H1 (cell line): ENCODE data around the gene VDR. TPM values are rescaled to one million over a fixed set of nuclear protein-coding genes. Genes with fewer than 3 reads are reported as not detected.

Source experiments
- CTCF ChIA-PET: fragments of 300-600 bp; sonication (Branson Sonifier 250); formaldehyde crosslinking; loops from one replicate; lab custom pipeline; 2021; ENCODE audit not compliant: partially characterized antibody; lab: Charles Lee
- POLR2A ChIA-PET: fragments of 300-600 bp; sonication (Branson Sonifier 250); formaldehyde crosslinking; loops from one replicate; lab custom pipeline; 2021; ENCODE audit warnings: inconsistent platforms; ENCODE audit not compliant: partially characterized antibody; lab: Charles Lee
- DNase-seq, 2 experiments: peaks; one replicate each; pipeline versions ENCODE4 v3.0.0 to v3.0.0-alpha.2; 2010 to 2022; ENCODE audit warnings: low spot score in 2 of 2, low read depth in 1 of 2, mixed read lengths in 1 of 2
- FAIRE-seq: peaks from 2 replicates; lab custom pipeline; 2011; peaks lifted over from hg19 to GRCh38; lab: Jason Lieb, UNC
- H2AFZ ChIP-seq: 2 replicates; pipeline ENCODE4 v1.8.1; 2012; ENCODE audit warnings: low read length, inconsistent platforms
- H2AK5ac ChIP-seq: 2 replicates; pipeline ENCODE4 v1.6.1; 2013; ENCODE audit warnings: low read depth, low read length
- H2BK120ac ChIP-seq: replicated peaks from 2 replicates; pipeline ENCODE3; 2013; ENCODE audit warnings: low read depth, low read length, inconsistent platforms
- H2BK12ac ChIP-seq: 2 replicates; pipeline ENCODE4 v1.6.1; 2013; ENCODE audit warnings: low read depth, low read length
- H2BK15ac ChIP-seq: 2 replicates; pipeline ENCODE4 v1.6.1; 2013; ENCODE audit warnings: low read length
- H2BK20ac ChIP-seq: 2 replicates; pipeline ENCODE4 v1.6.1; 2013; ENCODE audit warnings: low read length
- H2BK5ac ChIP-seq: 2 replicates; pipeline ENCODE4 v1.6.1; 2013; ENCODE audit warnings: low read depth, low read length
- H3K14ac ChIP-seq: 2 replicates; pipeline ENCODE4 v1.6.1; 2013; ENCODE audit warnings: inconsistent platforms; ENCODE audit not compliant: insufficient read length
- H3K18ac ChIP-seq: 2 replicates; pipeline ENCODE4 v1.6.1; 2013; ENCODE audit warnings: low read length; ENCODE audit errors: extremely low read depth
- H3K23ac ChIP-seq: 2 replicates; pipeline ENCODE4 v1.6.1; 2013; ENCODE audit warnings: inconsistent platforms; ENCODE audit not compliant: insufficient read length
- H3K23me2 ChIP-seq: 2 replicates; pipeline ENCODE4 v1.6.1; 2013; ENCODE audit warnings: low read depth, low read length
- H3K27ac ChIP-seq: 2 replicates; pipeline ENCODE4 v1.6.1; 2011; ENCODE audit warnings: low read depth, low read length, inconsistent platforms
- H3K27me3 ChIP-seq, 4 experiments: replicated peaks in 1 of 4; 1 replicate in 1 of 4; 2 replicates in 3 of 4; pipeline versions ENCODE4 v1.6.1 to v1.8.1; 2011 to 2013; ENCODE audit warnings: low read length in 3 of 4, mild to moderate bottlenecking in 3 of 4, inconsistent platforms in 2 of 4, mixed read lengths in 2 of 4, moderate library complexity in 1 of 4; ENCODE audit not compliant: control insufficient read depth in 3 of 4, insufficient read depth in 3 of 4; ENCODE audit errors: extremely low read depth in 1 of 4
- H3K36me3 ChIP-seq, 4 experiments: 2 replicates each; pipeline versions ENCODE4 v1.6.1 to v1.8.1; 2011 to 2013; ENCODE audit warnings: mild to moderate bottlenecking in 4 of 4, low read length in 3 of 4, moderate library complexity in 2 of 4, control low read depth in 1 of 4, inconsistent platforms in 1 of 4; ENCODE audit not compliant: insufficient read depth in 4 of 4, control insufficient read depth in 2 of 4
- H3K4ac ChIP-seq: replicated peaks from 2 replicates; pipeline ENCODE3; 2013; ENCODE audit warnings: low read length, low read depth, mixed read lengths, inconsistent platforms; ENCODE audit not compliant: insufficient read length
- H3K4me1 ChIP-seq, 4 experiments: replicated peaks in 1 of 4; 1 replicate in 1 of 4; 2 replicates in 3 of 4; pipeline versions ENCODE4 v1.6.1 to v1.8.1; 2011 to 2013; ENCODE audit warnings: low read length in 3 of 4, inconsistent platforms in 2 of 4, mixed read lengths in 1 of 4; ENCODE audit not compliant: insufficient read depth in 4 of 4, control insufficient read depth in 3 of 4
- H3K4me2 ChIP-seq, 2 experiments: 2 replicates each; pipeline versions ENCODE4 v1.6.1 to v1.8.1; 2011 to 2013; ENCODE audit warnings: low read depth in 2 of 2, low read length in 2 of 2, control low read depth in 1 of 2, inconsistent platforms in 1 of 2, mild to moderate bottlenecking in 1 of 2; ENCODE audit not compliant: insufficient read depth in 1 of 2
- H3K4me3 ChIP-seq, 4 experiments: fragments of 200-600, 300-600 bp in 1 of 4; sonication (generic), shearing (Covaris generic), sonication (Bioruptor Twin) in 1 of 4; 2 replicates each; pipeline versions ENCODE4 v1.5.1 to v1.8.1; 2011 to 2016; ENCODE audit warnings: low read length in 4 of 4, low read depth in 3 of 4, control low read depth in 2 of 4, inconsistent platforms in 2 of 4, mild to moderate bottlenecking in 2 of 4, mixed read lengths in 1 of 4, moderate library complexity in 1 of 4; ENCODE audit not compliant: insufficient read depth in 2 of 4; ENCODE audit errors: extremely low read depth in 1 of 4
- H3K56ac ChIP-seq: replicated peaks from 2 replicates; pipeline ENCODE3; 2013; ENCODE audit warnings: low read depth, mild to moderate bottlenecking, mixed read lengths, low read length, inconsistent platforms; ENCODE audit not compliant: insufficient read length
- H3K79me1 ChIP-seq: 2 replicates; pipeline ENCODE4 v1.6.1; 2013; ENCODE audit warnings: low read depth, low read length, control low read depth
- H3K79me2 ChIP-seq, 2 experiments: 2 replicates each; pipeline versions ENCODE4 v1.6.1 to v1.8.1; 2012 to 2013; ENCODE audit warnings: low read length in 2 of 2, mild to moderate bottlenecking in 2 of 2, inconsistent platforms in 1 of 2; ENCODE audit not compliant: insufficient read depth in 2 of 2, control insufficient read depth in 1 of 2
- H3K9ac ChIP-seq, 4 experiments: replicated peaks in 1 of 4; 1 replicate in 1 of 4; 2 replicates in 3 of 4; pipeline versions ENCODE4 v1.6.1 to v1.8.1; 2011 to 2013; ENCODE audit warnings: low read depth in 3 of 4, low read length in 3 of 4, control low read depth in 2 of 4, mild to moderate bottlenecking in 2 of 4, moderate library complexity in 2 of 4, inconsistent platforms in 1 of 4; ENCODE audit errors: extremely low read depth in 1 of 4
- H3K9me3 ChIP-seq, 2 experiments: 2 replicates each; pipeline versions ENCODE4 v1.6.1 to v1.8.1; 2012 to 2013; ENCODE audit warnings: mild to moderate bottlenecking in 2 of 2, moderate library complexity in 2 of 2, control low read depth in 1 of 2, inconsistent platforms in 1 of 2, low read depth in 1 of 2, low read length in 1 of 2, mixed read lengths in 1 of 2; ENCODE audit not compliant: insufficient read depth in 2 of 2
- H4K20me1 ChIP-seq, 2 experiments: replicated peaks in 1 of 2; 2 replicates each; pipeline versions ENCODE3 to v1.8.1; 2011 to 2013; ENCODE audit warnings: inconsistent platforms in 2 of 2, low read length in 2 of 2, mild to moderate bottlenecking in 1 of 2; ENCODE audit not compliant: insufficient read depth in 2 of 2, control insufficient read depth in 1 of 2
- H4K5ac ChIP-seq: 2 replicates; pipeline ENCODE4 v1.6.1; 2013; ENCODE audit warnings: low read length, low read depth, mixed read lengths, inconsistent platforms; ENCODE audit not compliant: insufficient read length
- H4K8ac ChIP-seq: 2 replicates; pipeline ENCODE4 v1.8.0; 2013; ENCODE audit warnings: mild to moderate bottlenecking, moderate library complexity, low read length, inconsistent platforms; ENCODE audit not compliant: insufficient read depth; ENCODE audit errors: extremely low read depth
- H4K91ac ChIP-seq: replicated peaks from 2 replicates; pipeline ENCODE3; 2013; ENCODE audit warnings: low read length, mixed read lengths, inconsistent platforms; ENCODE audit not compliant: insufficient read length
- ATF3 ChIP-seq: IDR thresholded peaks from 2 replicates; pipeline ENCODE4 v1.6.1; 2011; ENCODE audit warnings: low read depth, mild to moderate bottlenecking, low read length; ENCODE audit not compliant: insufficient read depth
- BRCA1 ChIP-seq: IDR thresholded peaks from 2 replicates; pipeline ENCODE4 v1.6.1; 2012; ENCODE audit warnings: low read depth, low read length, improper control_type of control experiment
- FOSL1 ChIP-seq: IDR thresholded peaks from 2 replicates; pipeline ENCODE4 v1.6.1; 2011; ENCODE audit warnings: mild to moderate bottlenecking, low read depth, low read length, moderate library complexity; ENCODE audit not compliant: insufficient read depth
- HDAC6 ChIP-seq: IDR thresholded peaks from one replicate; pipeline ENCODE4 v1.7.1; 2012; ENCODE audit warnings: low read depth, mild to moderate bottlenecking, inconsistent platforms, low read length, moderate library complexity
- MAX ChIP-seq: IDR thresholded peaks from 2 replicates; pipeline ENCODE4 v1.6.1; 2012; ENCODE audit warnings: inconsistent platforms
- POLR2AphosphoS5 ChIP-seq: IDR thresholded peaks from 2 replicates; pipeline ENCODE4 v1.6.1; 2011; ENCODE audit warnings: low read depth, low read length
- RFX5 ChIP-seq: IDR thresholded peaks from 2 replicates; pipeline ENCODE4 v1.6.1; 2011; ENCODE audit warnings: low read depth, low read length, improper control_type of control experiment, borderline replicate concordance
- RNF2 ChIP-seq: fragments of 200-900, 300-1000 bp; sonication (generic); IDR thresholded peaks from 2 replicates; pipeline ENCODE4 v1.7.1; 2016; ENCODE audit warnings: borderline replicate concordance, low read depth, mild to moderate bottlenecking, antibody characterized with exemption, low read length; ENCODE audit not compliant: poor library complexity, severe bottlenecking; ENCODE audit errors: missing control alignments
- SRF ChIP-seq: IDR thresholded peaks from 2 replicates; pipeline ENCODE4 v1.6.1; 2011; ENCODE audit warnings: mild to moderate bottlenecking, low read depth, low read length, moderate library complexity
- TAF7 ChIP-seq: optimal IDR thresholded peaks from 2 replicates; pipeline ENCODE3; 2011; ENCODE audit warnings: low read depth, mild to moderate bottlenecking, inconsistent platforms, low read length, moderate library complexity, borderline replicate concordance
- WGBS, 2 experiments: shearing (Covaris generic) in 1 of 2; methylation state at CpG; one replicate each; pipeline versions ENCODE4 v1.1.6 to v1.1.7; 2013 to 2015; ENCODE audit warnings: low lambda C conversion rate in 2 of 2, mixed read lengths in 2 of 2, inconsistent platforms in 1 of 2, low coverage in 1 of 2, missing lambda C conversion rate in 1 of 2; ENCODE audit not compliant: insufficient replicate concordance in 2 of 2, insufficient coverage in 1 of 2, insufficient read length in 1 of 2; ENCODE audit errors: extremely low coverage in 1 of 2, missing lambda C conversion rate in 1 of 2; 5-methylcytosine and 5-hydroxymethylcytosine counted together
- polyA plus RNA-seq, 7 experiments: library from polyadenylated mRNA; depleted of rRNA in 3 of 7; stranded (reverse) in 5 of 7; unstranded in 2 of 7; fragments of >200 nt in 5 of 7; fragments of 200-250 nt in 2 of 7; gene quantifications; 1 replicate in 5 of 7; 2 replicates in 1 of 7; 4 replicates in 1 of 7; pipeline versions ENCODE4 v1.2.1 to v1.2.3, GENCODE V29; 2011 to 2013; ENCODE audit warnings: missing spikeins in 2 of 7, mixed read lengths in 2 of 7
- total RNA-seq: library from RNA; stranded (reverse); fragmentation: NEBNext Ultra II Directional; extraction: Animal tissue kit (Norgen Biotek cat#: 25700); gene quantifications from 2 replicates; pipeline ENCODE4 v1.2.1, GENCODE V29; 2021

VDR gene
- total and polyA plus RNA-seq, 2 of the 8 experiments (the other 6 are each of a cell fraction or from before 2014, with no cell fraction given): 0.44 to 0.65 TPM

GRCh38 chr12:47823422-47824086 is 81.2 kb downstream of the VDR start:
- CTCF ChIA-PET: interaction anchor here (1.4 to 30.5 kb wide), 4 partner anchors 10 to 81 kb away, joined by 6 to 2001 read pairs (median 86); partner anchors contain the start of genes HDAC7 and SLC48A1
- no peak overlapping the region for H3K23ac ChIP-seq
- TF ChIP-seq HDAC6: no peak
- no peak for TF ChIP-seq SRF
- no peak for TF ChIP-seq MAX
- no peak for TF ChIP-seq TAF7
- TF ChIP-seq BRCA1: no peak
- no peak for TF ChIP-seq RFX5
- TF ChIP-seq FOSL1: no peak
- no peak for TF ChIP-seq RNF2
- no peak for TF ChIP-seq POLR2AphosphoS5
- no peak for TF ChIP-seq ATF3

More at GRCh38 chr12:47823422-47824086, 81.2 kb downstream of the VDR start:
- DNase-seq: no peak
- Histone ChIP-seq H2BK12ac (0 out of 2 replicates have a peak overlapping the region, but pooled peaks have one; percentile 93), H2BK120ac (no peak overlapping the region), H4K8ac (no peak overlapping the region), H3K4me3 (no peak overlapping the region), H3K14ac (no peak overlapping the region), H3K9me3 (no peaks in the 10 kb centered on the region), H3K4me2 (no peak overlapping the region), H4K5ac (no peak overlapping the region), H3K27me3 (no peaks in the 10 kb centered on the region; a peak in 2 of 7 replicates), H3K36me3 (no peaks in the 10 kb centered on the region), H3K79me2 (peaks cover 0 to 9% of the 10 kb centered on the region in 2 experiments; a peak in 2 of 4 replicates), H4K91ac (no peak overlapping the region), H3K9ac (no peak overlapping the region), H3K23me2 (peaks cover 7% of the 10 kb centered on the region), H3K4me1 (peaks cover 4 to 25% (median 17%) of the 10 kb centered on the region in 4 experiments), H3K4ac (no peak overlapping the region), H2AFZ (no peak overlapping the region), H4K20me1 (no peaks in the 10 kb centered on the region), H3K27ac (no peak overlapping the region), H3K56ac (no peak overlapping the region), H2BK20ac (no peak overlapping the region), H3K18ac (no peak overlapping the region), H2AK5ac (no peak overlapping the region), H3K79me1 (peaks cover 2% of the 10 kb centered on the region), H2BK15ac (no peak overlapping the region), H2BK5ac (no peak overlapping the region)
- WGBS, 2 experiments: 86% methylated on average over 5 of the region's 5 CpGs; no CpG with 5 or more reads in 1 of the 2 experiments
- POLR2A ChIA-PET: interaction anchor here (1.5 to 28.4 kb wide), 3 partner anchors 12 to 15 kb away, joined by 4 to 480 read pairs (median 22); partner anchors contain the start of gene HDAC7
- no peak for FAIRE-seq
